Tibial artery (tissue), 4 donors: Measurements from ENCODE around the gene EXOC8.

Experiments used
- DNase-seq, 2 donors: peaks; one replicate each; pipeline ENCODE4 v3.0.0-alpha.2; 2019
- H3K27ac ChIP-seq, 2 donors: fragments of 200-600 bp; sonication (generic) in 1 of 2; 1 replicate in 1 of 2; 2 replicates in 1 of 2; pipeline ENCODE4 v1.5.1; 2018 to 2019; ENCODE audit warnings: mild to moderate bottlenecking in 1 of 2
- H3K27me3 ChIP-seq, 2 donors: fragments of 200-600 bp; sonication (generic) in 1 of 2; one replicate each; pipeline versions ENCODE4 v1.5.1 to v1.6.0; 2016 to 2019
- H3K36me3 ChIP-seq, 3 donors: fragments of 200-600 bp; sonication (generic) in 2 of 3; one replicate each; pipeline ENCODE4 v1.5.1; 2016 to 2019; ENCODE audit warnings: mild to moderate bottlenecking in 2 of 3
- H3K4me1 ChIP-seq, 4 donors: fragments of 200-600 bp; sonication (generic) in 2 of 4; 1 replicate in 3 of 4; 2 replicates in 1 of 4; pipeline ENCODE4 v1.5.1; 2016 to 2019
- H3K4me3 ChIP-seq, 2 donors: fragments of 200-600 bp; sonication (generic) in 1 of 2; 1 replicate in 1 of 2; 2 replicates in 1 of 2; pipeline ENCODE4 v1.5.1; 2018 to 2019; ENCODE audit warnings: mild to moderate bottlenecking in 2 of 2
- H3K9me3 ChIP-seq, 3 donors: fragments of 200-600 bp; sonication (generic) in 1 of 3; one replicate each; pipeline ENCODE4 v1.5.1; 2016 to 2019
- CTCF ChIP-seq, 2 experiments: fragments of 200-600 bp in 1 of 2; fragments of 450-650 bp in 1 of 2; IDR thresholded peaks; one replicate each; pipeline ENCODE4 v1.5.1; 2017 to 2019; ENCODE audit warnings: antibody characterized with exemption in 2 of 2, mild to moderate bottlenecking in 1 of 2, moderate library complexity in 1 of 2
- intact Hi-C: fragments of 100-400 bp; cut with DNase I; formaldehyde crosslinking; loops from one replicate; pipeline ENCODE4 v1.15.0; 2023; ENCODE audit warnings: low total_unique reads

Gene EXOC8

GRCh38 chr1:231315887-231316286 lies 21.8 kb downstream of the EXOC8 start:
- H3K27me3 ChIP-seq: no peaks in the 10 kb centered on the region
- H3K27ac ChIP-seq: no peak overlapping the region
- H3K36me3 ChIP-seq: no peaks in the 10 kb centered on the region
- no peak for TF ChIP-seq CTCF (IDR thresholded peaks at IDR 0.05)
- no peak for DNase-seq
- intact Hi-C loops: no loop called here
- no peaks in the 10 kb centered on the region for H3K9me3 ChIP-seq
- no peaks in the 10 kb centered on the region for H3K4me1 ChIP-seq
- no peak overlapping the region for H3K4me3 ChIP-seq

- no peak for TF ChIP-seq CTCF (IDR thresholded peaks at IDR 0.05)
- no peak for DNase-seq
- no peaks in the 10 kb centered on the region for H3K27me3 ChIP-seq
- H3K9me3 ChIP-seq: no peaks in the 10 kb centered on the region
- H3K36me3 ChIP-seq: no peaks in the 10 kb centered on the region
- intact Hi-C loops: no loop called here
- H3K4me3 ChIP-seq: no peak overlapping the region
- no peak overlapping the region for H3K27ac ChIP-seq
- no peaks in the 10 kb centered on the region for H3K4me1 ChIP-seq
Measured at GRCh38 chr1:231313661-231314060, 24.0 kb downstream of the EXOC8 start.

- no peaks in the 10 kb centered on the region for H3K9me3 ChIP-seq
- no peaks in the 10 kb centered on the region for H3K4me1 ChIP-seq
- DNase-seq: no peak
- intact Hi-C loops: no loop called here
- no peaks in the 10 kb centered on the region for H3K36me3 ChIP-seq
- no peak overlapping the region for H3K4me3 ChIP-seq
- no peak overlapping the region for H3K27ac ChIP-seq
- no peaks in the 10 kb centered on the region for H3K27me3 ChIP-seq
- TF ChIP-seq CTCF (IDR thresholded peaks at IDR 0.05): no peak
Measured at GRCh38 chr1:231312432-231312788, 25.2 kb downstream of the EXOC8 start.

GRCh38 chr1:231311720-231312431 lies 25.8 kb downstream of the EXOC8 start:
- no peak for TF ChIP-seq CTCF (IDR thresholded peaks at IDR 0.05)
- Histone ChIP-seq H3K9me3 (no peaks in the 10 kb centered on the region), H3K36me3 (no peaks in the 10 kb centered on the region), H3K4me1 (no peaks in the 10 kb centered on the region), H3K27me3 (no peaks in the 10 kb centered on the region), H3K4me3 (no peak overlapping the region), H3K27ac (no peak overlapping the region)
- no peak for DNase-seq
- intact Hi-C loops: no loop called here

GRCh38 chr1:231310391-231310934 lies 27.2 kb downstream of the EXOC8 start:
- Histone ChIP-seq H3K36me3 (no peaks in the 10 kb centered on the region), H3K27me3 (no peaks in the 10 kb centered on the region), H3K4me3 (no peak overlapping the region), H3K9me3 (no peaks in the 10 kb centered on the region), H3K4me1 (no peaks in the 10 kb centered on the region), H3K27ac (no peak overlapping the region)
- no peak for DNase-seq
- intact Hi-C loops: no loop called here
- TF ChIP-seq CTCF (IDR thresholded peaks at IDR 0.05): no peak
